GM10248 (cell line): ENCODE results near the gene MIAT.
"Not testable (repeated sequence)": the region's sequence is repeated elsewhere in the genome, so short reads cannot be mapped to it uniquely, and the experiment has no call there.

Source experiments
- CTCF ChIA-PET: fragments of 300-600 bp; sonication (Branson Sonifier 250); formaldehyde crosslinking; extraction: SDS; loops from one replicate; lab custom pipeline; 2021; ENCODE audit warnings: antibody characterized with exemption; lab: Yijun Ruan, JAX
- POLR2A ChIA-PET: fragments of 350-650 bp; sonication (Branson Sonifier 250); formaldehyde crosslinking; extraction: SDS; loops from one replicate; lab custom pipeline; 2020; ENCODE audit warnings: antibody characterized with exemption; lab: Yijun Ruan, JAX
- DNase-seq: peaks from one replicate; pipeline ENCODE4 v3.0.0; 2012; ENCODE audit errors: extremely low spot score
- TF ChIP-seq, protein P1 (sequence below): IDR thresholded peaks from 2 replicates; pipeline ENCODE4 v1.5.1; 2012; ENCODE audit warnings: mild to moderate bottlenecking, low read depth; ENCODE audit errors: extremely low read depth, missing control alignments, control extremely low read depth

MIAT gene

DNA sequence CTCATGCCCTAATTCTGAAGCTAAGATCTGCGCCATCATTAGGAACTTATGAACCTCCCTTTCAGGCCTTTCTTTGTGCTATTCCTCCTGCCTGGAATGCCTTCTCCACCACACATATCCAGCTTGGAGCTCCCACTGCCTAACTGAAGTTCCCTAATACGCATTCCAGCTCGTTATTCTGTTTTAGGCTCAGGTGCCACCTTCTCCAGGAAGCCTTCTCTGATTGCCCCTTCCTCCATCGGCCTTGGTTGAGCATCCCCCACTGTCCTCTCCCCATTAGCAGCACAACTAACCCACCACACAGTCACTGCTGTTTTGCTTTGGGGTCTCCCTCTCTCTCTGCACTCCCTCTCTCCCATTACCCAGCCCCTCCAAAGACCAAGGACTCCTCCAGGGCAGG lies 44.7 kb upstream of the MIAT start:
- CTCF ChIA-PET, result interaction anchor here (0.7 to 1.5 kb wide), 3 partner anchors 10 to 31 kb away, joined by 3 to 5 read pairs (median 4); no protein-coding TSS in a partner anchor
- DNase-seq, result no peak
- POLR2A ChIA-PET, result no interaction called here
- TF ChIP-seq, protein P1, sequence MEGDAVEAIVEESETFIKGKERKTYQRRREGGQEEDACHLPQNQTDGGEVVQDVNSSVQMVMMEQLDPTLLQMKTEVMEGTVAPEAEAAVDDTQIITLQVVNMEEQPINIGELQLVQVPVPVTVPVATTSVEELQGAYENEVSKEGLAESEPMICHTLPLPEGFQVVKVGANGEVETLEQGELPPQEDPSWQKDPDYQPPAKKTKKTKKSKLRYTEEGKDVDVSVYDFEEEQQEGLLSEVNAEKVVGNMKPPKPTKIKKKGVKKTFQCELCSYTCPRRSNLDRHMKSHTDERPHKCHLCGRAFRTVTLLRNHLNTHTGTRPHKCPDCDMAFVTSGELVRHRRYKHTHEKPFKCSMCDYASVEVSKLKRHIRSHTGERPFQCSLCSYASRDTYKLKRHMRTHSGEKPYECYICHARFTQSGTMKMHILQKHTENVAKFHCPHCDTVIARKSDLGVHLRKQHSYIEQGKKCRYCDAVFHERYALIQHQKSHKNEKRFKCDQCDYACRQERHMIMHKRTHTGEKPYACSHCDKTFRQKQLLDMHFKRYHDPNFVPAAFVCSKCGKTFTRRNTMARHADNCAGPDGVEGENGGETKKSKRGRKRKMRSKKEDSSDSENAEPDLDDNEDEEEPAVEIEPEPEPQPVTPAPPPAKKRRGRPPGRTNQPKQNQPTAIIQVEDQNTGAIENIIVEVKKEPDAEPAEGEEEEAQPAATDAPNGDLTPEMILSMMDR, result no peak

DNA sequence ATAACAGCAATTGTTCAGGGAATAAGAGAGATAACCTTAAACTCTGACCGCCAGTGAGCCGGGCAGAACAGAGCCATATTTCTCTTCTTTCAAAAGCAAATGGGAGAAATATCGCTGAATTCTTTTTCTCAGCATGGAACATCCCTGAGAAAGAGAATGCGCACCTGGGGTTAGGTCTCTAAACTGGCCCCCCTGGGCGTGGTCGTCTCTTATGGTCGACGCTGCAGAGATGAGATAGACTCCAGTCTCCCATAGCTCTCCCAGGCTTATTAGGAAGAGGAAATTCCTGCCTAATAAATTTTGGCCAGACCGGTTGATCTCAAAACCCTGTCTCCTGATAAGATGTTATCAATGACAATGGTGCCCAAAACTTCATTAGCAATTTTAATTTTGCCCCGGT lies 43.6 kb upstream of the MIAT start:
- CTCF ChIA-PET, POLR2A ChIA-PET, DNase-seq: not testable (repeated sequence)

DNA sequence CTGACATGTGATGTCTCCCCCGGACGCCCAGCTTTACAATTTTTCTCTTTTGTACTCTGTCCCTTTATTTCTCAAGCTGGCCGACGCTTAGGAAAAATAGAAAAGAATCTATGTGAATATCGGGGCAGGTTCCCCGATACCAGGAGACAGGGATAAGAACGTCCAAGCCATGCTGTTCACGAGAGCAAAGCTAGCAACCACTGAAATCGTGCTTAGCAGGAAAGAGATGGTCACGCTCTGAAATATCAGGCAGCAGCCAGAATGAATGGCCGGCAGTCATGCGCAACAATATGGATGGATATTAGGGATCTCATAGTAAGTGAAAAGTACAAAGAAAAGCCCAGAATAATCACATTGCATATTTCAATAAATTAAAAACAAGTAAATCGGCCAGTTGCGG lies 43.1 kb upstream of the MIAT start:
- POLR2A ChIA-PET, result no interaction called here
- no peak for DNase-seq
- TF ChIP-seq, protein P1, result no peak
- CTCF ChIA-PET, result no interaction called here

DNA sequence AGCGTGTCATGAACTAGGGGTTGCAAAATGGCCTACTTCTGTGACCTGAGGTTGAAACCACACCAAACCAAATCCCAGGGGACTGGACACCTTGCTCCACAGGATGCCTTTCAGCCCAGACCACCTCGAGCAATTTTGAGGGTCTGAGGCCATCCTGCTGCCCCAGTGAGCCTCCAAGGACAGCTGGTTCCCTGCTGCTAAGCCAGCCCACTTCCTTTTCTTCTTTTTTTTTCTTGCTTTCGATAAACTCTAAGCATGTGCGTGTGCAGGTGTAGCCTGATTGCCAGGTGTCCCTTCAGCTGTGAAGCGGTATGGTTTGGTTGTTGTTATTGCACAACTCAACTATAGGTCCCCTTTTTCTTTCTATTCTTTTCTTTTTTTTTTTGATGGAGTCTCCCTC lies 42.2 kb upstream of the MIAT start:
- TF ChIP-seq, protein P1, result no peak
- POLR2A ChIA-PET, result no interaction called here
- DNase-seq, result peak; percentile 64
- CTCF ChIA-PET, result no interaction called here

DNA sequence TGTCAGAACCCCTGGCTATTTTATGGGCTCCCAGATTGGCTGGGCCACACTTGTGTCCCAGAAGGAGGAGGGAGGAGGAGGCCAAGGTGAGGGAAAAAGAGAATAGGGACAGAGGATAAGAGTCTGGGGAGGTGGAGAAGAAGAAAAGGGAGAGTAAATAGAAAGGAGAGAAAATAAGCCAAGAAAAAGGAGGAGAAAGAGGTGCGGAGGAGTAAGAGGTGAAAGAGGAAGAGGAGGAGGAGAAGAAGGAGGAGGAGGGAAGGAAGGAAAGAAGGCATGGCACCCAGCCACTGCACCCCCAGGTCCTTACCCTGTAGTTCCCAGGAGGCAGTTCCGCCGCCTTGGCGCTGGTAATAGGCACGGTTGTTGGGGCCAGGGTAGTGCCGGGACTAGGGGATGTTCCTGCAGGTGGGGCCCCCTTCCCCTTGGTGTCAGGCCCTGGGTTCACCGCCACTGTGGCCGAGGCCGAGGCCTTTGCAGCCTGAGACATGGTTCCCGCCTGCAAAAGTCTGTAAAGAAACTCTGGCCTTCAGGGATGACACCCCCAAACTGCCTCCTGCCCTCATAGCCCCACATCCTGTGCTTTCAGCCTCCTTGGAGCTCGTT lies 41.5 kb upstream of the MIAT start:
- POLR2A ChIA-PET, result no interaction called here
- CTCF ChIA-PET, result no interaction called here
- TF ChIP-seq, protein P1, result no peak
- no peak for DNase-seq

DNA sequence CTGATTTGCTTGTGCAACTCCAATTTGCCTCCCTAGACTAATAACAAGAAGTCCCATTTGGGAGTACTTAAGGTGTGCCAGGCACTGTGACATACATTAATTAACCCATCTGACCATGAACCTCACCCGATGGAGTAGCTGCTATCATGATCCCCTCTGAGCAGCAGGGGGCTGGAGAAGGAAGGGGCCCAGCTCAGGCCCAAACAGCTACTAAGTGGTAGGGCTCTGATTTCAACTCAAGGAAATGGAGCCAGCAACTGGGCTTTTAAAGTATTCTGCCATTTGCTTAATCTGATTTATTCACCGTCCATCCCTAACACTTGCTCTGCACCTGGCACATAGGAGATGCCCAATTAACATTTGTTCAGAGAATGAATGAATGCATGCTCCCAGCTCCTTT lies 40.7 kb upstream of the MIAT start:
- ChIA-PET CTCF (no interaction called here), POLR2A (no interaction called here)
- TF ChIP-seq, protein P1, result no peak
- DNase-seq, result no peak

DNA sequence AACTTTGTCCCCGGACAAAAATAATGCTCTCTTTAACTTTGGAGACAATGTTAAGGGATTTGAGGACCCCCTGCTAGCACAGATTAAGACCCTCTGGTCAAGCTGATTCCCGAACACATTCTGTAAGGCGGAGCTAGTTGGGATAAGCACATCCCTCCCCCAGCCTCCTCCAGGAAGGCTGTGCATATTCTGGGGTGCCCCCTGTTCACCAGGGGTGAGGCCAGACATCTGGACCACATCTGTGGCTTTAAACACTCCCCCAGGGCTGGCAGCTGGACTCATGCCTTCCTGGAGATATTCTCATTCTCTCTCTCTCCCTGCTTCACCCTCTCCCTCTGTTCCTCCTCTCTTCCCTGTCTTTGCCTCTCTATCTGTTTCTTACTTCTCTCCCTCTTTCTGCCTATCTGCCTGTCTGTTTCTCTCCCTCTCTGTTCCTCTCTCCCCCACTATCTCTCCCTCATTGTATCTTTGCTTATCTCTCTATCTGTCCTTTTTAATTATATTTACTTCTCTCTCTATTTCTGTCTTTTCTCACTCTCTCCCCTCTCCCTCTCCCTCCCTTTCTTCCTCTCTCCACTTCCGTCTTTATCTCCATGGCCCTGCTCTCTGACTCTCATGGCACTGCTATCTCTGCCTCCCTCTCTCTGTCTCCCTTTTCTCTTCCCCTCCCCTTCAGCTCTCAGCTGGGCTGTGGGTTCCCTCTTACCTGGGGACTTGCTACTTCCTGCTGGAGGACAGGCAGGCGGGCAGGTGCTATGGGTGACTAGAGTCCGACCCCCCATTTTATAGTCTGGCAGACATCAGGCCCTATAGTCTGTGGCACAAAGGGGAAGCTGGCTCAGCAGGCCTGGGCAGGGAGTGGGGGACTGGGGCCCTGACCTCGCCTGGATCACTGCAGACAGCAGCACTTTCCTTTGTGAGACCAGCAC lies 39.9 kb upstream of the MIAT start, which contains the start of gene CRYBB1:
Gene CRYBB1, minus strand, starts transcription at position 757 of the 929 bp plus-strand sequence. CDS start 1,708 bp downstream, outside the sequence.
- ChIA-PET CTCF (no interaction called here), POLR2A (no interaction called here)
- TF ChIP-seq, protein P1, result no peak
- no peak for DNase-seq
